ENCODE measurements around the gene HM13.

- TF ChIP-seq CTCF (conservative IDR thresholded peaks at IDR 0.05; ENCODE audit: low read depth in 2 of 2) (no peak), JUNB (IDR thresholded peaks at IDR 0.05; ENCODE audit: unreplicated experiment) (no peak), REST (IDR thresholded peaks at IDR 0.05; ENCODE audit: unreplicated experiment) (no peak), EZH2phosphoT487 (IDR thresholded peaks at IDR 0.05; ENCODE audit: unreplicated experiment) (no peak), STAT1 (IDR thresholded peaks at IDR 0.05; ENCODE audit: unreplicated experiment) (no peak), POLR2AphosphoS5 (IDR thresholded peaks at IDR 0.05; ENCODE audit: low read depth) (no peak), EZH2 (IDR thresholded peaks at IDR 0.05; ENCODE audit: low read depth, unreplicated experiment) (no peak), CREB1 (CRISPR knock-in tag; IDR thresholded peaks at IDR 0.05; ENCODE audit: low read depth) (no peak), ETS1 (IDR thresholded peaks at IDR 0.05) (no peak), ZNF114 (CRISPR knock-in tag; IDR thresholded peaks at IDR 0.05) (no peak)
Measured at GRCh38 chr20:31485450-31486339, 28.5 kb upstream of the HM13 start.

Data from GM23338 (cell line).